SKM-1 (cell line): ENCODE data around the gene LINGO3.
"Not testable (repeated sequence)": the region's sequence is repeated elsewhere in the genome, so short reads cannot be mapped to it uniquely, and the experiment has no call there.

ENCODE experiments used
- DNase-seq: peaks from one replicate; lab custom pipeline; 2025; ENCODE audit not compliant: unreplicated experiment; lab: John Stamatoyannopoulos, UW

LINGO3 gene

DNA sequence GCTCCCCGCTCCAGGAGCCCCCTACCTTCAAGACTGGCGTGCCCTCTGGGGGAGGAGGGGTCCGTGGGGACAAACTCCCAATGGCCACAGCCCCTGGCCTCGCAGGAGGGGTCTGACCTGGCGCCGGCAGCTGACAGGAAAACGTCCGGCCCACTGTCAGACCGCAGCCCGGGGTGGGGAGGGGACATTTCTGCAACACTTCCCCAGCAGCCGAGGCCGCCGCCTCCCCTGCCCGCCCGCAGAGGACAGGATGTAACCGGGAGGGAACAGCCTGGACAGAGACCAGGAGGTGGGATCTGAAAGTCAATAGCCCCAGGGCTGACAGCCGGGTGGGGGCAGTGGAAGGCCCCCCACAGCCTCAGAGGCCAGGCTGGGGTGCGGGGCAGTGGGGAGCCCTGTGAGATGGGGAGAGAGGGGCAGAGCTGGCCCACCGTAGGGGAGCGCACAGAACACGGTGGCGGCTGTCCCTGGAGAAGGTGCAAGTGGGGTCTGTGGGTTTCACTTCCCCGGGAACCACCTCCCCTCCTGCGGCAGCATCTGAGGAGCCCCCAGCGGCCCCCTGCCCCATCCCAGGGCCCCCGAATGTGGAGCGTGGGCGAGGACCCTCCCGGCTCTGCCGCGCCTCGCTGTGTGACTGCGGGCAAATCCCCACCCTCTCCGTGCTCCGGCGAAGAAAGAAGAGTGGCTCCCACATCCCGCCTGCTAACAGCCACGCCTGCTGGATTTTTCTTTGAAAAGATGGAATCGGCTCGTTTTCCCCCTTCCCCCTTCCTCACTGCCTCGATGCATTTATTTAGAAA lies 25.7 kb downstream of the LINGO3 start, which contains the start of gene PEAK3:
TSS of gene PEAK3 (minus strand) at position 114 of the 800 bp plus-strand sequence. CDS start 1,244 bp downstream, outside the sequence.
- DNase-seq = no peak

DNA sequence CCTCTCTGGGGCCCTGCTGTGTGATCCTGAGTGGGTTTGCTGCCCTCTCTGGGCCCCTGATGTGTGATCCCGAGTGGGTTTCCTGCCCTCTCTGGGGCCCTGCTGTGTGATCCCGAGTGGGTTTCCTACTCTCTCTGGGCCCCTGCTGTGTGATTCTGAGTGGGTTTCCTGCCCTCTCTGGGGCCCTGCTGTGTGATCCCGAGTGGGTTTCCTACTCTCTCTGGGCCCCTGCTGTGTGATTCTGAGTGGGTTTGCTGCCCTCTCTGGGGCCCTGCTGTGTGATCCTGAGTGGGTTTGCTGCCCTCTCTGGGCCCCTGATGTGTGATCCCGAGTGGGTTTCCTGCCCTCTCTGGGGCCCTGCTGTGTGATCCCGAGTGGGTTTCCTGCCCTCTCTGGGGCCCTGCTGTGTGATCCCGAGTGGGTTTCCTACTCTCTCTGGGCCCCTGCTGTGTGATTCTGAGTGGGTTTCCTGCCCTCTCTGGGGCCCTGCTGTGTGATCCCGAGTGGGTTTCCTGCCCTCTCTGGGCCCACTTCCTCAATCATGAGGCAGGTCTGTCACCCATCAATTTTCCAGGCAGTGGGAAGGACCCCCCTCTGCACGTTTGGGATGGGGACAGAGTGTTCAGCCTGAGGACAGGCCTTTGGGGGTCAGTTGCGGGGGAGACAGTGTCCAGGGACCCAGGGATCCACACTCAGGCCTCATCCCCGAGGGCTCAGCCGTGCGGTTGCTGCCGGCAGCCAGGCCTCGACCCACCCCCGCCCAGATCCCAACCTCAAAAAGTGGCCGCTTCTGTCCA lies 26.5 kb downstream of the LINGO3 start:
- not testable (repeated sequence) for DNase-seq

DNA sequence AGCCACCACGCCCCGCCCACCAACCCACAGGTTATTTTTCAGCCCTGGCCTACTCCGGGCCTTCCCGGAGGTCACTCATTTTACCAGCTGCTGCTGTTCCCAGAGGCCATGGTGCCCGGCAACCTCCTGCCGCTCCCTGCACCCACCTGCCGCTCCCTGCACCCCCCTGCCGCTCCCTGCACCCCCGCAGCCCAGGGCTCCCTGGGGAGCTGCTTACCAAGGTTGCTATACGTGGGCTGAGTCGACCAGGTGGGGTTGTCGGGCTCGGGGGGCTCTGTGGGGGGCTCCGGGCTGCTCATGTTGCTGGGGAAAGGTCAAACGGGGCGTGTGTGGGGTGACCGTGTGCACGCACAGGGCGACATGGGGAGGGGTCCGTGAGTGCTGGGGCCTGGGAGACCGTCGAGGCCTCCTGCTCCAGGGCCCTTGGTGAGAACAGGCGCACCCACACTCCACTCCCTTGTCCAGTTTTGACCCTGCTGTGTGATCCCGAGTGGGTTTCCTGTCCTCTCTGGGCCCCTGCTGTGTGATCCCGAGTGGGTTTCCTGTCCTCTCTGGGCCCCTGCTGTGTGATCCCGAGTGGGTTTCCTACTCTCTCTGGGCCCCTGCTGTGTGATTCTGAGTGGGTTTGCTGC lies 27.2 kb downstream of the LINGO3 start:
- no peak for DNase-seq

DNA sequence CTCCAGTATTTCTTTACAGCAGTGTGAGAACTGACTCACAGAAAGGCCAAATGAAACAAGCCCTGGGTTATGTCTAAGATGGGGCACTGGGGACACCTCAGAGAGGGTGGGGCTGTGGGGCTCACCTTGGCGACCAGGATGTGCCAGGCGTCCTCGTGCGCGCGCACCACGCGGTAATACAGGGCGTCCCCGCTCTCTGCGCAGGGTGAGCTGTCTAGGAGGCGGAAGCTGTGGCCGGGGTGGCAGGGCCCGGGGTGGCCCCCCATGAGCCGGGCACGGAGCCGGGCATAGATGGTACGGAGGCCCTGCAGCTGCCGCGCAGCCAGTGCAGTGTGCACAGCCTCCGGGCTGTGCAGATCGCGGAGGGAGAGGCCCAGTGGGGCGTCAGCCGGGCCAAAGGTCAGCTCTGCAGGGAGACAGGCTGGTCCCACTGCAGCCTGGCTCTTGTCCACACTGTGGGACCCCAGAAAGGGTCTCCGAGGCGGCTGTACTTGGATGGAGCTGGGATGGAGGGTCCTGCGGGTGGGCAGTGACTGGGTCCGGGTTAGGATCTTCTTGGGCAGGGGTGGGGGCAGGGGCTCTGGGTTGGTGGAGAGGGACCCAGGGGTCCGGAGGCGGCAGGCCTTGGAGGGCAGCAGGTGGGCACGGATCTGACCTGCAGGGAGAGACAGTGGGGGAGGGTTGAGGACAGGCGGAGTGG lies 29.3 kb downstream of the LINGO3 start:
- no peak for DNase-seq

DNA sequence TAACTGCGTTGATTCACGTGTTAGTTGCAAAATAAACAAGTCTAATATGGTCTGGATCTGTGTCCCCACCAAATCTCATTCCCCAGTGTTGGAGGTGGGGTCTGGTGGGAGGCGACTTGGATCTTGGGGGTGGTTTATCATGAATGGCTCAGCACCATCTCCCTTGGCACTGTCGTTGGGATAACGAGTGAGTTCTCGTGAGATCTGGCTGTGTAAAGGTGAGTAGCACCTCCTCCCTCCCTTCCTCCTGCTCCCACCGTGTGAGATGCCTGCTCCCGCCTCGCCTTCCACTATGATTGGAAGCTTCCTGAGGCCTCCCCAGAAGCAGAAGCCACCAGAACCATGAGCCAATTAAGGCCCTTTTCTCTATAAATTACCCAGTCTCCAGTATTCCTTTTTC lies 30.8 kb downstream of the LINGO3 start:
- no peak for DNase-seq

DNA sequence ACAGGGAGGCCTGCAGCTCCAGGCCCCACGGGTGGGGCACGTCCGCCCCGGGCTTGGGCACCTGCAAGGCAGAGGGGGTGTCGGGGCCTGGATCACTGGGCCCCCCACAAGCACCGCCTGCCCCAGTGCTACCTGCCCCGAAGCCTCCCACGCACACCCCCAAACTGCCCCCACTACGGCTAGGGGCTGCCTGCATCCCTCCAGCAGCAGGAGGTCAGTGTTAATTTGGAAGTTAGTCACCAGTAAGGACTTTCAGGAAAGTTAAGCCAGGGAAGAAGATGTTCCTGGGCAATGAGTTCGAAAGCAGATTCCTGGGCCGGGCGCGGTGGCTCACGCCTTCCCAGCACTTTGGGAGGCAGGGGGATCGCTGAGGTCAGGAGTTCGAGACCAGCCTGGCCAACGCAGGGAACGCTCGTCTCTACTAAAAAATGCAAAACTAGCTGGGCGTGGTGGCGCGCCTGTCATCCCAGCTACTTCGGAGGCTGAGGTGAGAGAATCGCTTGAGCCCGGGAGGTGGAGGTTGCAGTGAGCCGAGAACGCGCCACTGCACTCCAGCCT lies 31.4 kb downstream of the LINGO3 start:
- DNase-seq = no peak

DNA sequence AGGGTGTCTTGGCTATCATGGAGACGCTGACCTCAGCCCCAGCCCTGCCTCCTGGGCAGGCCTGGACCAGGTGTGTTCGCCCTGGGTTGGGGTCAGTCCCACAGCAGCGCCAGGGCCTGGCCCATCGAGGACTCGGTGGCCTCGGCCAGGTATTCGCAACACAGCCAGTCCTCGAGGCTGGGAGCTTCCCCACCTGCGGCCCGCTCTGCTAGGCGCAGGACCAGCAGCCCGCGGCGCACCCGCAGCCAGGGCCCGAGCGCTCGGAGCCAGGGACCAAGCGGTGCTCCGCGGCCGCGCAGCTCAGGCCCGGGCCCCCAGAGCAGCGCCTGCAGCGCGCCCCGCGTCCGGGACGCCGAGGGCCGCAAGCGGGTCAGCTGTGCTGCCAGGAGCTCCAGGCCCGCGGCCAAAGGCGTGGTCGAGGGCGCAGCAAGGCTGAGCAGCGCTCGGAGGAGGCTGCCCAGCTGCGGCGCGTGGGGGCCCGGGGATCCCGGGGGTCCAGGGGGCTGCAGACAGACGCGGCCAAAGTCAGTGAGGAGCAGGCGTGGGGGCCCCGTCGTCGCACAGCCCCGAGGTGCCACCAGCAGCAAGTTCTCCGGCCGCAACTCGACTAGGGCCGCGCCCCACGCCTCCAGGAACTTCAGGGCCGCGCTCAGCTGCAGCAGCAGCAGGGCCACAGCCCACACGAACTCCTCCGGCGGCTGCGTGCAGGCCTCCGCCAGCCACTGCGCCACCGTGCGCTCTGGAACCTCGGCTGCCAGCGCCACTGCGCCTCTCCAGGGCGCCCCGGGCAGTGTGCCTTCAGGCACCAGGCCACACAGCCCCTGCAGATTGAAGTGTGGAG lies 32.1 kb downstream of the LINGO3 start:
- no peak for DNase-seq

DNA sequence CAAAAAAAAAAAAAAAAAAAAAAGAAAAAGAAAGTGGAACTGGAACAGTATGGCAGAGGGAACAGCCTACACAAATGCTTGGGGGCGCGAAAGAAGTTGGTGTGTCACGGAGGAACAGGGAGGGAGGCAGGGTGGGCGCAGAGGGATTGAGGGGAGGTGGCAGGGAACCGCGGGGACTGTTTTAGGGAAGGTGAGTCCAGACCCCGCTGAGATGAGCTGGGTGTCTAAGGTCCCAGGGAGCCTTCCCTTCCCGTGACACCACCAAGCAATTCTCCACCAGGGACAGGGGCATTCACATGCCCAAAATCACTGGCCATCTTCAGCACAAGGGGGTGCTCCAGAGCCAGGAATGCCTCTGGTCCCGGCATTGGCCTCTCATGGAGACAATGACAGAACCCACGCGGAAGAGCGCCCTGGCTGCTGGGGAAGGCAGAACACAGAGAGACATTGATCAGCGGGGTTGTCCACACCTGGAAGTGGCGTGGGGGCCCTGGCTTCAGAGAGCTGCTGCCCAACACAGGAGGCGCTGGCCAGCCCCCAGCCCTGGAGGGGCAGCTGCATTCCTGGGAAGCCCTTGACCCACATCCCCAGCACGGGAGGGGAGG lies 32.9 kb downstream of the LINGO3 start:
- DNase-seq = no peak

DNA sequence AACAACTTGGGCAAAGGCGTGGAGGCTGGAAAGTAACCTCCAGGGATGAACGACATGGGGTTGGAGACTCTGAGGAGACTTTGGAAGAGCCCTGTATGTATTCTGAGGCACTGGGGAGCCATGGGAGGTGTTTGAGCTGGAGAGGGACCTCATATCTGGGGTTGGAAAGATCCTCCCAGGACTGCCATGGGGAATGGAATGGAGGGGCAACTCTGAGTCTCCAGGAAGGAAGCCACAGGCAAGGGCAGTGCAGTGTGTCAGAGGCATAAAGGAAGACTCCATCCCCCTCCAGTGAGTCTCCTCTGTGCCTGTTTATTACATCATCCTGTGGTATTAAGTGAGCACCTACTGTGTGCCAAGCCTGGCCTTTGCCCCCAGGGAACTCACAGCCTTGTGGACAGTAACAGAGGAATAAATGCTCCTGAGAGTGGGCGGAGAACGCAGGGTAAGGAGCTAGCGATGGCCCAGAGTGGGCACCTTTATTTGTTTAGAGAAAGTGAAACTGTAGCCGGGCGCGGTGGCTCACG lies 33.7 kb downstream of the LINGO3 start:
- DNase-seq = no peak

DNA sequence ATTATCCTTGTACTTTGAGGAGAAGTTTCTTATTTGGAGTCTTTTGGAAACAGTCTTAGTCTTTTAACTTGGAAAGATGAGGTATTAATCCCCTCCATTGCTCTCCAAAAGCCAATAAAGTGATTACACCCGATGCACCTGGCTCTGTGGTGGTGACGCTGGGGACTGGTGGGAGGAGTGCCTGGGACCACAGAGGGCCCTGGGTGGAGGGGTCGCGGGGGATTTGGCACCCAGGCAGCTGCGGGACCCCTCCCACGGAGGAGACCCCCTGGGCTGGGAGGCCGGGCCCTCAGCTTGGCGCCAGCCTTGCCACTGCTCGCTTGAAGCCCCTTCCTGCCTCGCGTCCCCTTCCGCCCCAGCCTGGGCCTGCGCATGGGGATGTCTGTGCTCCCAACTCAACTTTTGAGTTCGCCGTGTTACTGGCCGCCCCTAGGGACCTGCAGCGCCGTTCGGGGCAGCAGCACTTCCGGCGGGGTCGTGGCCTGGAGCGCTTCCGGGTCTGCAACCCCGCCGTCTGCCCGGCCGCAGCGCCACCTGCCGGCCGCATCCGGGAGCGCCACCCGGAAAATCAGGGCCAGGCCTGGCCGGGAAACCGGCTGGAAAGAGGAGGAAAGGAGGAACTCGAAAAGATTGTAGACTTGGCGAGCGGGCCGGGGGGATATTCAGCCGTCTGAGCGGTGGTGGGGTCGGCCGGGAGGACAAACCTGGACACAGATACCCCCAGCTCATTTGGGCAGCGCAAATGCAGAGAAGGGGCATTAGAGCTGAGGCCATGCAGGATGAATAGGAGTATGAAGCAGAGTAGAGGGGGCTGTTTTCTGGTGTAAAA lies 34.4 kb downstream of the LINGO3 start:
- DNase-seq = peak; percentile 62

DNA sequence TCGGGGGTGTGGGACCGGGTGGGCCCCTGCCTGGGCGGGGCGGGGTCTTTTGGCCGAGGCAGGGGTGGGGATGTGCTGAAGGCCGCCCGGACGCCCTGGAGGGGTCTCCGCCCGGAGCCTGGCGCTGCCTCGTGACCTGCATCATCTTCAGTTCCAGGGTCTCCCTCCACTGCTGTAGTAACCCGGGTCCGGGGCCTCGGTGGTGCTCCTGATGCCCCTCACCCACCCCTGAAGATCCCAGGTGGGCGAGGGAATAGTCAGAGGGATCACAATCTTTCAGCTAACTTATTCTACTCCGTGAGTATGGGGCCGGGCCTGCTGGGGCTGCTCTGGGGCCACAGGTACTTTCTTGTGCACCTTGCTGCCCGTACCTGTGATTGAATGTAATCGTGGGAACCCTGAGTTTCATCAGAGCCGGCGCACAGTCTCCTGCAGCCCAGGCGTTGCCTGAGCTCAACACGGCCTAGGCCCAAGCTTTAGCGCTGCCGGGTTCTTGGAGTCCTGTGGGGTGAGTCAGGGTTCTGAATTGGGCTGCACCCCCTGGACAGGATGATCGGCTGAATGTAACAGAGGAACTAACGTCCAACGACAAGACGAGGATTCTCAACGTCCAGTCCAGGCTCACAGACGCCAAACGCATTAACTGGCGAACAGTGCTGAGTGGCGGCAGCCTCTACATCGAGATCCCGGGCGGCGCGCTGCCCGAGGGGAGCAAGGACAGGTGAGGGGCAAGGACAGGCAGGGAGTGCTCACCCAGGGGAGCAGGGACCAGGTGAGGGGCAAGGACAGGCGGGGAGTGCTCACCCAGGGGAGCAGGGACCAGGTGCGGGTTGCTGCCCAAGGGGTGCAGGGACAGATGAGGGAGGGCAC lies 36.5 kb downstream of the LINGO3 start:
- DNase-seq = no peak

DNA sequence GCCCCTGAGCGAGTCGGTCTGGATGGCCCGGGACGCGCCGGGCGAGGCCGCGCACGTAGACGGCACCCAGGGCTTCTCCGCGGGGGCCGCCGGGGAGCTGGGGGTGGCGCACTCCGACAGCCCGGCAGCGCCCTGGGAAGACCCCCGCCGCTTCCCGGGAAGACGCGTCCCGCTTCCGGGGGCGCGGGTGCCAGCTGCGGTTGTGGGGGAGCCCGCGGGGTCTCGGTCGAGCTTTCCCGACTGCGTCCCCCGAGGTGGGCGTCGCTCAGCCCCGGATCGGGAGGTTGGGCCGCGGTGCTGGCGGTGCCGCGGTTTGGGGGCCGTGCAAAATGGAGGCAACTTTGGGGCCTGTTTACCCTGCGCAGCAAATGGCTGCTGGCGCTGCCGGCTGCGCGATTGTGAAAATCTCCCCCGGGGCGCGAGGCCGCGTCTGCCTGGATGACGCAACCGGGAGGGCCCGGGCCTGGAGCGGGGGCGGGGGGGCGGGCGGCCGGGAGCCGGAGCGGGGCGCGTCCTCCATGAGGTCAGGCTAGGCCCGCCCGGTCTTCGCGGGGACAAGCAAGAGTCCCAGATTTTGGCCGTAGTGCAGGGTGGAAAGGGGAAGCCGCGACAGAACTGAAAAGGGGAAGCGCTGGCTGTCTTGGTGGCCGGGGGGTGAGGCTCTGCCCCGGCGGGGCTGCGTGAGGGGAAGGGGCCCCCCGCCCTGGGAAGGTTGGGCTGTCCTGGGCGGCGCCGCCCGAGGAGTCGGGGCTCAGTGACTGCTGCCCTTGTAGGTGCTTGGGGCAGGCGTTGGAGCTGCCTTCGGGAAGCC lies 37.3 kb downstream of the LINGO3 start:
- DNase-seq = peak; percentile 98

DNA sequence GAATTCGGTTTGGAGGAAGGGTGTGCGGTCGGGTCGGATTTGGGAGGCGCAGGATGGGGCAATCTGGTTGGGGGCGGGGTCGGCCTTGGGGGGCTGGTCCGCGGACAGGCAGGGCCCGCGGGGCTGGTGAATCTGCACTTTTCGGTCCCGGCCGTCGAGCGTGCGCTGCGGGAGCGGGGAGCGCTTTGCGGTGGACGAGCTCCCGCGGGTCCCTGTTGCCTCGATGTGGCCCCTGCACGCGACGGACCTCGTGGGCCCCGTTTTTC lies 37.9 kb downstream of the LINGO3 start:
- DNase-seq = no peak

DNA sequence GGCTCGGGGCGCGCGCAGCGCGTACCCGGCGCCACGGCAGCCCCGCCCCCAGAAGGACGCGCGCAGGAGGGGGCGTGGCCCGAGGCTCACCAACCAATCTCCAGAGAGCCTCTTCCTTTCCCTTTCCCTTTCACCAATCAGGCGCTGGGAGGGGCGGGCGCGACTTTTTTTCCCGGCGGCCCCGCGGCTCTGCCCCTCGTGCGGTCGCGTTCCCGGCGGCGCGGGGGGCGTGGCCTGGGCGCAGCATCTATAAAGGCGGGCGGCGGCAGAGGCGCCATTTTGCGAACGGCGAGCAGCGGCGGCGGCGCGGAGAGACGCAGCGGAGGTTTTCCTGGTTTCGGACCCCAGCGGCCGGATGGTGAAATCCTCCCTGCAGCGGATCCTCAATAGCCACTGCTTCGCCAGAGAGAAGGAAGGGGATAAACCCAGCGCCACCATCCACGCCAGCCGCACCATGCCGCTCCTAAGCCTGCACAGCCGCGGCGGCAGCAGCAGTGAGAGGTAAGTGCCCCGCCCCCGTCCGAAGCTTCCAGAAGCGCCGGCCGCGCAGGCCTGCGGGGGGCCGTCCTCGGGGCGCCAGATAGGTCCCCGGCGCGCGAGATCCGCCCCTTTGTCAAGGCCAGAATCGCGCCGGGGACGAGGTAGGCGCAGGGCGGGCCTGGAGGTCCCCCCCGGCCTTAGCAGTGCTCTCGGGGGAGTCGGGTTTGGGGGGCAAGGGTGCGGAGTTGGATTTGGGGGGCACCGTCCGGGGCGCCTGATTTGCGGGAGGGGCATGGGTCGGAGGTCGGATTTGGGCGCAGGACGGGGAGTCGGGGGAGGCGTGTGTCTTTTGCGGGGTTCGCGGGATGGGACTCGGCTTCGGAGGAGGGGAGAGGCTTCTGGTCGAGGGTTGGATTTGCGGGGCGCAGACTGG lies 38.5 kb downstream of the LINGO3 start:
- DNase-seq = peak; percentile 91

DNA sequence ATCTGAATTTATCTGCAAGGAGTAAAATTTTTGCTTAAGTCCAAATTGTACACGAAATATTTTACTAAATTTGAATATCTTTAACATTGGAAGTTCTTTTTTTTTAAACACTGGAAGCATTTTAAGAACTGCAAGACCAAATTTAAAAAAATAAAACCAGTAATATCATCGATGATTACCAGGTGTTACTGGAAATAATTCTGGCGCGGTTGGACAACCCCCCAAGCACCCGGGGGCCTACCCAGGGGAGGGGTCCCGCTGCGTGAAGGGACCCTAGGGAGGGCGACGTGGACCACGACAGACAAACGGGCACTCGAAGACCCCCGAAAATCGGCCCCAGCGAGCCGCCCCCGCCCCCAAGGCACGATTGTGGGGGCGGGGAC lies 39.1 kb downstream of the LINGO3 start:
- no peak for DNase-seq

DNA sequence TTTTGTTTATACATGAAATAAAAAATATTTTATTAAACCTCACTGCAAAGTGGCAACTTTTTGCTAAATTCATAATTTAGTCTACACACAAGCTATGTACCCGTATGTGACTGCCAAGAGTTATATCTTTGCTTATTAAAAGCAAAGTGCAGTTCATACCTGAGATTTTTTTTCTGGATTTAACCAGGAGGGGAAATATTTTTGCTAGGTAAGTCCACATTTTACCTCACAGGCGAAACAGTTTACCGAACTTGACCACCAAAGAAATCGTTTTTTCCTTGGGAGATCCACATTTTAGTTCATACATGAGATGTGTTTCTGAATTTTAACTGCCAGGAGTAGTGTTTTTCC lies 39.5 kb downstream of the LINGO3 start:
- no peak for DNase-seq
